Measurements from ENCODE around the gene TRIM17.
"Not testable (repeated sequence)": the region's sequence is repeated elsewhere in the genome, so short reads cannot be mapped to it uniquely, and the experiment has no call there.

Gene TRIM17

GRCh38 chr1:228452194-228453021 is 35.7 kb upstream of the TRIM17 start:
- no peak for DNase-seq

GRCh38 chr1:228450200-228450599 is 33.5 kb upstream of the TRIM17 start:
- peak in 1 of 42 donors; percentile 21 for DNase-seq
- intact Hi-C loops (cut with DNase I): no loop called here

More at GRCh38 chr1:228452194-228453021, 35.7 kb upstream of the TRIM17 start:
- intact Hi-C loops (cut with DNase I): no loop called here

- DNase-seq: no peak
- intact Hi-C loops (cut with DNase I): no loop called here
Observed at GRCh38 chr1:228448372-228448771, 31.7 kb upstream of the TRIM17 start.

GRCh38 chr1:228446852-228447251 is 30.2 kb upstream of the TRIM17 start:
- no peak for DNase-seq
- intact Hi-C loops (cut with DNase I): no loop called here

GRCh38 chr1:228445843-228446650 is 29.4 kb upstream of the TRIM17 start:
- DNase-seq: peak in 41 of 42 donors; percentile 25 to 85 (median 59)
- intact Hi-C loops (cut with DNase I): no loop called here

- no peak for DNase-seq
- intact Hi-C loops (cut with DNase I): no loop called here
Observed at GRCh38 chr1:228445490-228445842, 28.8 kb upstream of the TRIM17 start.

- DNase-seq: no peak
- intact Hi-C loops (cut with DNase I): no loop called here
Observed at GRCh38 chr1:228443395-228443794, 26.7 kb upstream of the TRIM17 start.

GRCh38 chr1:228440761-228441500 is 24.3 kb upstream of the TRIM17 start:
- DNase-seq: no peak
- intact Hi-C loops (cut with DNase I): no loop called here

GRCh38 chr1:228438266-228438665 is 21.6 kb upstream of the TRIM17 start:
- intact Hi-C loops (cut with DNase I): no loop called here
- no peak for DNase-seq

- intact Hi-C loops (cut with DNase I): no loop called here
- no peak for DNase-seq
Observed at GRCh38 chr1:228437424-228437962, 20.8 kb upstream of the TRIM17 start.

GRCh38 chr1:228434689-228435088 is 18.0 kb upstream of the TRIM17 start:
- intact Hi-C loops (cut with DNase I): no loop called here
- no peak for DNase-seq

GRCh38 chr1:228433337-228434053 is 16.8 kb upstream of the TRIM17 start:
- intact Hi-C loops (cut with DNase I): not testable (repeated sequence)

GRCh38 chr1:228430243-228430642 is 13.6 kb upstream of the TRIM17 start:
- intact Hi-C loops (cut with DNase I): no loop called here
- DNase-seq: no peak

More at GRCh38 chr1:228433337-228434053, 16.8 kb upstream of the TRIM17 start:
- DNase-seq: not testable (repeated sequence)

- intact Hi-C loops (cut with DNase I): no loop called here
- DNase-seq: no peak
Observed at GRCh38 chr1:228429698-228430097, 13.0 kb upstream of the TRIM17 start.

- DNase-seq: no peak
- intact Hi-C loops (cut with DNase I): no loop called here
Observed at GRCh38 chr1:228429007-228429406, 12.3 kb upstream of the TRIM17 start.

GRCh38 chr1:228428412-228428811 is 11.8 kb upstream of the TRIM17 start:
- DNase-seq: no peak
- intact Hi-C loops (cut with DNase I): no loop called here

GRCh38 chr1:228426518-228427175 is 10.0 kb upstream of the TRIM17 start:
- DNase-seq: no peak
- intact Hi-C loops (cut with DNase I): no loop called here

Data from head of caudate nucleus (tissue), 42 donors.